ENCODE measurements around the gene LSAMP.
"Not testable (repeated sequence)": the region's sequence is repeated elsewhere in the genome, so short reads cannot be mapped to it uniquely, and the experiment has no call there.

Gene LSAMP

DNA sequence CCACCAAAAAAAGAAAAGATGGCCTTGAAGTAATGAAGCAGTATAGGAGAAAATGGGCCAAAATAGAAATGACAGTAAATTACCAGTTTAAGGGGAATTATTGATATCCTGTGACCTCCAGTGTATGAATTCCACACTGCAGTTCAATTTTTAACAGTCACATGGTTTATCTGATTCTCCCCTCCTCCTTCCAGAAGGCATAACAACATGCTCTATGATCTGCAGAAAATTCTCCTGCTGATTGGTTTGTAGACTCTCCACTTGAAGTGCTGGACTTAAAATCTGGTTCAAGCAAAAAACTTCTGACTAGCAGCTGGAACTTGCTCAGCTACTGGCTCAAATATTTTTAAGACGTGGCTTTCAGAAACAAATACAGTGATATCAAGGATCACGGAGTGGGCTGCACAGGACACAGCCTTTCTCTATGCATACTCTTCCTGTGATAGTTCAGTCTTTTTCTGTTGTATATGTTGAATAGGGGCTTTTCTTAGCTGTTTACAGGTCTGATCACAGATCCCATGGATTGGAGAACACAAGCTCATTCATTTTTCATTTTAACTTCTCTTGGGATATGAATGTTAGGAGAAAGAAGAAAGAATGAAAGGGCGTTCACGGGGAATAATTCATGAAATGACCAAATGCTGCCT is 211.5 kb downstream of the LSAMP start:
- H3K27me3 ChIP-seq (replicated peaks; ENCODE audit: control insufficient read depth, insufficient read depth, low read length), result no peaks in the 10 kb centered on the region
- no peak overlapping the region for H3K4me3 ChIP-seq (replicated peaks; ENCODE audit: low read depth, low read length)
- H3K36me3 ChIP-seq (ENCODE audit: control insufficient read depth, insufficient read depth, low read length), result no peaks in the 10 kb centered on the region
- no peak for DNase-seq (ENCODE audit: extremely low read depth, insufficient read length)
- TF ChIP-seq, protein P1, sequence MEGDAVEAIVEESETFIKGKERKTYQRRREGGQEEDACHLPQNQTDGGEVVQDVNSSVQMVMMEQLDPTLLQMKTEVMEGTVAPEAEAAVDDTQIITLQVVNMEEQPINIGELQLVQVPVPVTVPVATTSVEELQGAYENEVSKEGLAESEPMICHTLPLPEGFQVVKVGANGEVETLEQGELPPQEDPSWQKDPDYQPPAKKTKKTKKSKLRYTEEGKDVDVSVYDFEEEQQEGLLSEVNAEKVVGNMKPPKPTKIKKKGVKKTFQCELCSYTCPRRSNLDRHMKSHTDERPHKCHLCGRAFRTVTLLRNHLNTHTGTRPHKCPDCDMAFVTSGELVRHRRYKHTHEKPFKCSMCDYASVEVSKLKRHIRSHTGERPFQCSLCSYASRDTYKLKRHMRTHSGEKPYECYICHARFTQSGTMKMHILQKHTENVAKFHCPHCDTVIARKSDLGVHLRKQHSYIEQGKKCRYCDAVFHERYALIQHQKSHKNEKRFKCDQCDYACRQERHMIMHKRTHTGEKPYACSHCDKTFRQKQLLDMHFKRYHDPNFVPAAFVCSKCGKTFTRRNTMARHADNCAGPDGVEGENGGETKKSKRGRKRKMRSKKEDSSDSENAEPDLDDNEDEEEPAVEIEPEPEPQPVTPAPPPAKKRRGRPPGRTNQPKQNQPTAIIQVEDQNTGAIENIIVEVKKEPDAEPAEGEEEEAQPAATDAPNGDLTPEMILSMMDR (IDR thresholded peaks at IDR 0.05; ENCODE audit: insufficient read depth, low read length, poor library complexity, severe bottlenecking), result no peak

DNA sequence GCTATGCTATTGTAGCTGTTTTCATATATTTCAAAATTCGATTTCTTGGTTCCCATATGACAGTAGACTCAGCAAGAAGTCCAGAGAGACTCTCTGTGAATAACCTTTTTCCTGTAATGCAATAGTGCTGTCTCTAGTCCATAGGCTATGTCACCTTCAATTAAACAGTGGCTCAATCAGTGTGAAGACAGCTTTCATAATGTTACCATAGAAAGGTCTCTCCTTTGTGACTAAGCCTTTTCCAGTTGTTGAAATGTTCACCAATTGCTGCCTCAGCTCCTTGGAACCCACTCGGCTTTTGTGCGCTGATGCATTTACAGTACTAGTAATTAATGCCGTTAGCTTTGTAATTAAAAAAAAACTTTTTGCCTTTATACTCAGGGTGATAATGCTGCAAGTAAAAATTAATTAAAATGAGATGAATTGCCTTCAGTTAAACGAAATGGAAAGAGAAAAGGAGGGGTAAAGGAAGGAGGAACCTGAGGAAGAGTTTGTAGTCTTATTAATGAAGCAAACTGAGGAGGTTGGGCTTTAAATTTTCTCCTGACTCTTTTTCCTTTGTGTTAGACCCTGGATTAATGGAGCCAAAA is 214.8 kb downstream of the LSAMP start:
- Histone ChIP-seq H3K36me3 (ENCODE audit: control insufficient read depth, insufficient read depth, low read length) (no peaks in the 10 kb centered on the region), H3K27me3 (replicated peaks; ENCODE audit: control insufficient read depth, insufficient read depth, low read length) (no peaks in the 10 kb centered on the region), H3K4me3 (replicated peaks; ENCODE audit: low read depth, low read length) (no peak overlapping the region)
- TF ChIP-seq, protein P1 (IDR thresholded peaks at IDR 0.05; ENCODE audit: insufficient read depth, low read length, poor library complexity, severe bottlenecking), result no peak
- no peak for DNase-seq (ENCODE audit: extremely low read depth, insufficient read length)

DNA sequence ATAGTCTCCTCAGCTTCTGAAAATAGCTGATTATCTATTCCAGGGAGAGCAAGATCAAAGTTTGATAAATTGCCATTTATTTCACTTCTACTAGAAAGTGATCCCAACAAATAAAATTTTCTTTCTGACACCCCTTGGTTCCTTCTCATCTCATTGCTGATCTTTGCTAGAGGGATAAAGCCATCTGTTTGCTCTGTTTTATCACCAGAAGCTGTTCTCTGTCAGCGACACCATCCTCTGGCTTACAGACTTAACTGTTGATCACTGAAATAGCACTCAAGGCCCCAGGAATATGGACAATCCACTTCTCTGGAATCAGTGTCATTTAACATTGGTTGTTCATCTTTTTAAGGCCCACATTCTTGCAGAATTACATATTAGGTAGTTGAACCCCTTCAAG is 219.0 kb downstream of the LSAMP start:
- H3K27me3 ChIP-seq (replicated peaks; ENCODE audit: control insufficient read depth, insufficient read depth, low read length), result no peaks in the 10 kb centered on the region
- DNase-seq (ENCODE audit: extremely low read depth, insufficient read length), result no peak
- no peak overlapping the region for H3K4me3 ChIP-seq (replicated peaks; ENCODE audit: low read depth, low read length)
- TF ChIP-seq, protein P1 (IDR thresholded peaks at IDR 0.05; ENCODE audit: insufficient read depth, low read length, poor library complexity, severe bottlenecking), result no peak
- no peaks in the 10 kb centered on the region for H3K36me3 ChIP-seq (ENCODE audit: control insufficient read depth, insufficient read depth, low read length)

DNA sequence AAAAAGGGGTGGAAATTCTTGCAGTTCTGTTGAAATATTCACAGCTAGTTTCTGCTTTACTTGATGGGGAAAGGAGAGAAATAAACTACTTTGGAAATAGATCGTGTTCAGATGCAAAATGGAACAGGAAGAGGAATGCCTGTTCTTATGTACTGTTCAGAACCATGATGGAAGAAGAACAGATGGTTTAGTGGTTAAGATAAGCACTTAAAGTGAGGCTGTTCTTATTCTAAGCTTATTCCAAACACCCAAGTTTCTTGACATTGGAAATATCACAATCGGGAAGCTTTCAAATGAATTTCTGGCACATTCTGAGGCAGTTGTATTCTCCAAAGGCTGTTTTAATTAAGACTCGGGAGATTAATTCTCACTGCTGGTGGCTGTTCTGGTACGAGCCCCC is 228.5 kb downstream of the LSAMP start:
- TF ChIP-seq, protein P1 (IDR thresholded peaks at IDR 0.05; ENCODE audit: insufficient read depth, low read length, poor library complexity, severe bottlenecking), result no peak
- DNase-seq (ENCODE audit: extremely low read depth, insufficient read length), result no peak
- Histone ChIP-seq H3K27me3 (replicated peaks; ENCODE audit: control insufficient read depth, insufficient read depth, low read length) (no peaks in the 10 kb centered on the region), H3K4me3 (replicated peaks; ENCODE audit: low read depth, low read length) (no peak overlapping the region), H3K36me3 (ENCODE audit: control insufficient read depth, insufficient read depth, low read length) (no peaks in the 10 kb centered on the region)

DNA sequence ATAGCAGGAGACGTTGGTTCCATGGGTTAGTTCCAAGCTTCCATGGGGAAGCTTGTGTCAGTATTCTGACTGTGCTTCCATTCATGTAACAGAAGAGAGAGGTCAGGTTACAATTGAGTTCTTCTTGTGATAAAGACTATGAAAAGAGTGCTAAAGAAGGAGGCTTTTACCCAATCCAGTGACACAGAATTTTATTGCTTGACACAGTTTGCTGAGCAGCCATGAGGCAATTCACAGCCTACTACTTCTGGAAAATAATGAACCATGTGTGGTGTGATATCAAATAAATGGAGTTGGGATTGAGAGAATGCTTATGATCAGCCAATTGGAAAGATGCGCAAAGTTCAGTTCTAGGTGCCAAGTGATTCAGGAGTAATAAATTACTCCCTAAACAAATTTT is 233.4 kb downstream of the LSAMP start:
- no peaks in the 10 kb centered on the region for H3K27me3 ChIP-seq (replicated peaks; ENCODE audit: control insufficient read depth, insufficient read depth, low read length)
- no peak for DNase-seq (ENCODE audit: extremely low read depth, insufficient read length)
- TF ChIP-seq, protein P1 (IDR thresholded peaks at IDR 0.05; ENCODE audit: insufficient read depth, low read length, poor library complexity, severe bottlenecking), result no peak
- no peak overlapping the region for H3K4me3 ChIP-seq (replicated peaks; ENCODE audit: low read depth, low read length)
- H3K36me3 ChIP-seq (ENCODE audit: control insufficient read depth, insufficient read depth, low read length), result no peaks in the 10 kb centered on the region

DNA sequence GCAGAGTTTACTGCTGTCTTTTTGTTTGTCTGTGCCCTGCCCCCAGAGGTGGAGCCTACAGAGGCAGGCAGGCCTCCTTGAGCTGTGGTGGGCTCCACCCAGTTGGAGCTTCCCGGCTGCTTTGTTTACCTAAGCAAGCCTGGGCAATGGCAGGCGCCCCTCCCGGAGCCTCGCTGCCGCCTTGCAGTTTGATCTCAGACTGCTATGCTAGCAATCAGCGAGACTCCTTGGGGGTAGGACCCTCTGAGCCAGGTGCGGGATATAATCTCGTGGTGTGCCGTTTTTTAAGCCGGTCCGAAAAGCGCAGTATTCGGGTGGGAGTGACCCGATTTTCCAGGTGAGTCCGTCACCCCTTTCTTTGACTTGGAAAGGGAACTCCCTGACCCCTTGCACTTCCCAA is 236.5 kb downstream of the LSAMP start:
- DNase-seq (ENCODE audit: extremely low read depth, insufficient read length); H3K36me3 ChIP-seq (ENCODE audit: control insufficient read depth, insufficient read depth, low read length); H3K27me3 ChIP-seq (replicated peaks; ENCODE audit: control insufficient read depth, insufficient read depth, low read length); H3K4me3 ChIP-seq (replicated peaks; ENCODE audit: low read depth, low read length): not testable (repeated sequence)

Data from GM06990 (cell line).